ENCODE results near the gene CTSZ.
A peak's percentile ranks its signal among the peaks of the same experiment; 100 is the strongest.

DNA sequence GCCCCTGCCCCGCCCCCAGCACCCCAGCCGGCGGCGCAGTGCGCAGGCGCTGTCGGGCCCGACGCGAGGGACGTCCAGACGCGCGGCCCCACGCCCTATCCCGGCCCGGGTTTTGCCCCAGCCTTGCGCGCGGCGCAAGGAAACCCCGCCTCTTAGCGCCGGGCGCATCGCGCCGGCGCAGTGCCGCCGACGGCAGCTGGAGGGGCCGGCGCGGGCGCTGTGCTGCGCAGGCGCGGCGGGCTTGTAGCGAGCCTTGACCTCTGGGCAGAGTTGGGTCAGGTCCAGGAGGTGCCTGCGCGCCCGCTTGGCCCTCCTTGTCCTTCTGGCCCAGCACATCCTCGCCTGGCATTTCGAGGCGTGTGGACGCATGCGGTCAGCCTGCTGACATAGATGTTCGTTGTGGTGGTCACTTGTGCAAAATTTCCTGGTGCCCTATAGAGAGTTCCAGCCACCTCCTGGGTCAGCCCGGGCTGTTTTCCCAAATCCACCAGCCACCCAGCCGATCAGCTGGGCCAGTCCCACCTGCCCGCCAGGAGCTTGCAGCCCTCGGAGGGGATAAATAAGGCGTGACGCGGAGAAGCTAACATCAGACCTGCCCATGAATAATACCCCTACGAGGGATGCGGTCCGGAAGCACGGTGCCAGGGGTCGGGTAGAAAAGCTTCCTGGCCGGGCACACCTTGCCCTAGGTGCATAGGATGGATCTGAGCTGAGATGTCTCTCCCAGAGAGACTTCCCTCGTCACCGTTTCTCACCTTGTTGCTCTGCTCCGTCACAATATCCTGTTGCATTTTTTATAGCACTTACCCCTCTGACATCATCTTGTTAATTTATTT, 36.0 kb upstream of the CTSZ start:
- TF ChIP-seq, protein P1, sequence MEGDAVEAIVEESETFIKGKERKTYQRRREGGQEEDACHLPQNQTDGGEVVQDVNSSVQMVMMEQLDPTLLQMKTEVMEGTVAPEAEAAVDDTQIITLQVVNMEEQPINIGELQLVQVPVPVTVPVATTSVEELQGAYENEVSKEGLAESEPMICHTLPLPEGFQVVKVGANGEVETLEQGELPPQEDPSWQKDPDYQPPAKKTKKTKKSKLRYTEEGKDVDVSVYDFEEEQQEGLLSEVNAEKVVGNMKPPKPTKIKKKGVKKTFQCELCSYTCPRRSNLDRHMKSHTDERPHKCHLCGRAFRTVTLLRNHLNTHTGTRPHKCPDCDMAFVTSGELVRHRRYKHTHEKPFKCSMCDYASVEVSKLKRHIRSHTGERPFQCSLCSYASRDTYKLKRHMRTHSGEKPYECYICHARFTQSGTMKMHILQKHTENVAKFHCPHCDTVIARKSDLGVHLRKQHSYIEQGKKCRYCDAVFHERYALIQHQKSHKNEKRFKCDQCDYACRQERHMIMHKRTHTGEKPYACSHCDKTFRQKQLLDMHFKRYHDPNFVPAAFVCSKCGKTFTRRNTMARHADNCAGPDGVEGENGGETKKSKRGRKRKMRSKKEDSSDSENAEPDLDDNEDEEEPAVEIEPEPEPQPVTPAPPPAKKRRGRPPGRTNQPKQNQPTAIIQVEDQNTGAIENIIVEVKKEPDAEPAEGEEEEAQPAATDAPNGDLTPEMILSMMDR (conservative IDR thresholded peaks at IDR 0.05; ENCODE audit: low read depth in 2 of 2), result no peak
- TF ChIP-seq POLR2AphosphoS5 (IDR thresholded peaks at IDR 0.05; ENCODE audit: low read depth), result peak; percentile 76
- no peak for TF ChIP-seq EZH2 (IDR thresholded peaks at IDR 0.05; ENCODE audit: low read depth, unreplicated experiment)
